ENCODE results near the gene MPZL3.

GRCh38 chr11:118193910-118194566 is 58.1 kb downstream of the MPZL3 start:
- no peak for TF ChIP-seq POLR2AphosphoS5 (IDR thresholded peaks at IDR 0.05; ENCODE audit: low read depth, low read length)
- no peak for TF ChIP-seq POLR2A (IDR thresholded peaks at IDR 0.05; ENCODE audit: low read depth, low read length)

Measured in GM12892 (cell line).